Stimulated activated CD4-positive, alpha-beta T cell treated with anti-CD3 and anti-CD28 coated beads, Interleukin-2, amount 100 ng/mL, for 24 hours (primary cell): ENCODE results near the gene RPUSD3.

Source experiments
- DNase-seq, 2 donors: peaks; one replicate each; pipeline ENCODE4 v3.0.0-alpha.2; 2020

Gene RPUSD3

GRCh38 chr3:9828801-9829755 is 14.7 kb downstream of the RPUSD3 start:
- DNase-seq, result no peak

- DNase-seq, result peak in 1 of 2 donors; percentile 25
These were observed 16.8 kb downstream of the RPUSD3 start for GRCh38 chr3:9826815-9827573.

- no peak for DNase-seq
These were observed 18.3 kb downstream of the RPUSD3 start for GRCh38 chr3:9825451-9826040.

- no peak for DNase-seq
These were observed 22.9 kb downstream of the RPUSD3 start for GRCh38 chr3:9820946-9821345.

GRCh38 chr3:9820543-9820942 is 23.3 kb downstream of the RPUSD3 start:
- no peak for DNase-seq

GRCh38 chr3:9818666-9819335 is 25.0 kb downstream of the RPUSD3 start:
- no peak for DNase-seq

GRCh38 chr3:9817436-9817835 is 26.4 kb downstream of the RPUSD3 start:
- no peak for DNase-seq

- no peak for DNase-seq
These were observed 27.8 kb downstream of the RPUSD3 start for GRCh38 chr3:9815986-9816385.

- no peak for DNase-seq
These were observed 30.8 kb downstream of the RPUSD3 start for GRCh38 chr3:9812870-9813483.

GRCh38 chr3:9810846-9811245 is 33.0 kb downstream of the RPUSD3 start:
- no peak for DNase-seq

- no peak for DNase-seq
These were observed 33.4 kb downstream of the RPUSD3 start for GRCh38 chr3:9810433-9810770.

GRCh38 chr3:9809615-9810432 is 34.0 kb downstream of the RPUSD3 start, which contains the start of gene TTLL3:
Gene TTLL3 (plus strand): TSS chr3:9810262. CDS start chr3:9810662, 400 bp downstream.
- DNase-seq, result peak; percentile 59 to 61

- no peak for DNase-seq
These were observed 34.6 kb downstream of the RPUSD3 start for GRCh38 chr3:9809239-9809614.

GRCh38 chr3:9808345-9809037 is 35.3 kb downstream of the RPUSD3 start:
- peak; percentile 51 to 54 for DNase-seq

GRCh38 chr3:9807981-9808344 is 35.8 kb downstream of the RPUSD3 start:
- DNase-seq, result no peak

GRCh38 chr3:9806688-9807589 is 36.9 kb downstream of the RPUSD3 start:
- no peak for DNase-seq

- no peak for DNase-seq
These were observed 37.7 kb downstream of the RPUSD3 start for GRCh38 chr3:9806137-9806536.

GRCh38 chr3:9804996-9805395 is 38.8 kb downstream of the RPUSD3 start:
- DNase-seq, result no peak

- no peak for DNase-seq
These were observed 40.3 kb downstream of the RPUSD3 start for GRCh38 chr3:9803494-9803893.

- DNase-seq, result no peak
These were observed 43.3 kb downstream of the RPUSD3 start for GRCh38 chr3:9800529-9800928.
